GM23248 (cell line): Measurements from ENCODE around the gene MECR. TPM values are rescaled to one million over a fixed set of nuclear protein-coding genes. Genes with fewer than 3 reads are reported as not detected.

Source experiments
- DNase-seq: peaks from one replicate; pipeline ENCODE4 v3.0.0-alpha.2; 2015
- H2AFZ ChIP-seq: fragments of 200-600 bp; sonication (generic); 2 replicates; pipeline ENCODE4 v1.6.1; 2016; ENCODE audit warnings: antibody characterized with exemption
- H3F3A ChIP-seq: fragments of 200-600 bp; sonication (generic); 2 replicates; pipeline ENCODE4 v1.6.1; 2016; ENCODE audit warnings: mild to moderate bottlenecking, antibody characterized with exemption, mixed run types; ENCODE audit not compliant: insufficient read depth
- H3K27ac ChIP-seq: fragments of 200-600 bp; sonication (generic); 2 replicates; pipeline ENCODE4 v1.5.1; 2016; ENCODE audit warnings: mild to moderate bottlenecking
- H3K27me3 ChIP-seq: fragments of 200-600 bp; sonication (generic); replicated peaks from 2 replicates; pipeline ENCODE4 v1.6.1; 2016; ENCODE audit warnings: mild to moderate bottlenecking; ENCODE audit not compliant: insufficient read depth
- H3K36me3 ChIP-seq: fragments of 200-600 bp; sonication (generic); 2 replicates; pipeline ENCODE4 v1.6.1; 2016; ENCODE audit warnings: low read depth, mild to moderate bottlenecking
- H3K4me1 ChIP-seq: fragments of 200-600 bp; sonication (generic); 2 replicates; pipeline ENCODE4 v1.6.1; 2016; ENCODE audit warnings: mild to moderate bottlenecking; ENCODE audit not compliant: insufficient read depth
- H3K4me2 ChIP-seq: fragments of 200-600 bp; sonication (generic); one replicate; pipeline ENCODE4 v1.6.1; 2016; ENCODE audit warnings: mild to moderate bottlenecking; ENCODE audit not compliant: unreplicated experiment
- H3K4me3 ChIP-seq: fragments of 200-600 bp; sonication (generic); 2 replicates; pipeline ENCODE4 v1.5.1; 2016; ENCODE audit warnings: mild to moderate bottlenecking
- H3K79me2 ChIP-seq: fragments of 200-600 bp; sonication (generic); 2 replicates; pipeline ENCODE4 v1.6.1; 2016; ENCODE audit warnings: mild to moderate bottlenecking; ENCODE audit not compliant: insufficient read depth
- H3K9ac ChIP-seq: fragments of 200-600 bp; sonication (generic); 2 replicates; pipeline ENCODE4 v1.6.1; 2016; ENCODE audit warnings: mild to moderate bottlenecking
- H3K9me2 ChIP-seq: fragments of 200-600 bp; sonication (generic); 2 replicates; pipeline ENCODE4 v1.6.1; 2016; ENCODE audit warnings: mixed run types, mild to moderate bottlenecking, moderate library complexity; ENCODE audit not compliant: insufficient read depth
- H3K9me3 ChIP-seq: fragments of 200-600 bp; sonication (generic); one replicate; pipeline ENCODE4 v1.6.1; 2017; ENCODE audit warnings: low read depth
- H4K20me1 ChIP-seq: fragments of 200-600 bp; sonication (generic); 2 replicates; pipeline ENCODE4 v1.6.0; 2016; ENCODE audit not compliant: insufficient read depth
- EZH2 ChIP-seq: fragments of 200-600 bp; sonication (generic); IDR thresholded peaks from 2 replicates; pipeline ENCODE4 v1.6.1; 2018; ENCODE audit warnings: antibody characterized with exemption, mild to moderate bottlenecking; ENCODE audit not compliant: insufficient read depth, poor library complexity, severe bottlenecking
- EZH2phosphoT487 ChIP-seq: fragments of 200-600 bp; sonication (generic); IDR thresholded peaks from 2 replicates; pipeline ENCODE4 v1.6.1; 2018; ENCODE audit warnings: antibody characterized with exemption, moderate library complexity, mild to moderate bottlenecking, low read depth; ENCODE audit not compliant: insufficient read depth
- WGBS, 2 experiments: methylation state at CpG; one replicate each; pipeline ENCODE4 v1.1.6; 2015 to 2017; ENCODE audit warnings: low lambda C conversion rate in 2 of 2, low coverage in 1 of 2; ENCODE audit errors: missing lambda C conversion rate in 2 of 2; 5-methylcytosine and 5-hydroxymethylcytosine counted together
- in situ Hi-C: fragments of 300-500 bp; cut with MboI; formaldehyde crosslinking; loops from 2 replicates; pipeline ENCODE4 v1.15.0; 2020
- polyA plus RNA-seq: library from polyadenylated mRNA; unstranded; fragments of >200 nt; fragmentation: Nextera tagmentation; extraction: Ambion mirVana; gene quantifications from 2 replicates; pipeline ENCODE4 v1.2.1, GENCODE V29; 2016
- total RNA-seq: library from RNA; depleted of rRNA; stranded (reverse); fragments of >200 nt; shearing (Covaris generic); gene quantifications from 2 replicates; pipeline ENCODE4 v1.2.3, GENCODE V29; 2014

Gene MECR
- total and polyA plus RNA-seq, 2 experiments from 2014 or later: 19.1 to 43.3 TPM

- in situ Hi-C loops: no loop called here
- peaks cover 35% of the 10 kb centered on the region for H4K20me1 ChIP-seq
- H3K27ac ChIP-seq: peak overlapping the region; percentile 22
- peaks cover 100% of the 10 kb centered on the region for H3K79me2 ChIP-seq
- H3K4me1 ChIP-seq: peaks cover 35% of the 10 kb centered on the region
- no peak for TF ChIP-seq EZH2
- H3K9ac ChIP-seq: 0 out of 2 replicates have a peak overlapping the region, but pooled peaks have one; percentile 3
- peak; percentile 52 for DNase-seq
- no peaks in the 10 kb centered on the region for H3K27me3 ChIP-seq
- peaks cover 29% of the 10 kb centered on the region for H3F3A ChIP-seq
- H3K36me3 ChIP-seq: peaks cover 12% of the 10 kb centered on the region
- no peaks in the 10 kb centered on the region for H3K9me2 ChIP-seq
- no peak overlapping the region for H3K4me3 ChIP-seq
- H3K4me2 ChIP-seq: peak overlapping the region; percentile 2
- H2AFZ ChIP-seq: no peak overlapping the region
- 19 to 22% methylated on average over 3 of the region's 3 CpGs for WGBS, 2 experiments
- no peaks in the 10 kb centered on the region for H3K9me3 ChIP-seq
Observed at GRCh38 chr1:29171089-29171488, 59.6 kb downstream of the MECR start.

- peaks cover 31% of the 10 kb centered on the region for H4K20me1 ChIP-seq
Observed at GRCh38 chr1:29169976-29170375, 60.8 kb downstream of the MECR start.

GRCh38 chr1:29167904-29168303 is 62.8 kb downstream of the MECR start:
- peaks cover 42% of the 10 kb centered on the region for H3K36me3 ChIP-seq
- in situ Hi-C loops: no loop called here

More at GRCh38 chr1:29169976-29170375, 60.8 kb downstream of the MECR start:
- no peak overlapping the region for H3K4me3 ChIP-seq
- peaks cover 23% of the 10 kb centered on the region for H3K36me3 ChIP-seq
- no peaks in the 10 kb centered on the region for H3K9me3 ChIP-seq
- in situ Hi-C loops: no loop called here
- no peak for TF ChIP-seq EZH2phosphoT487
- no peak for TF ChIP-seq EZH2
- peaks cover 100% of the 10 kb centered on the region for H3K79me2 ChIP-seq
- H3K27me3 ChIP-seq: no peaks in the 10 kb centered on the region
- H3K9ac ChIP-seq: no peak overlapping the region
- H2AFZ ChIP-seq: no peak overlapping the region
- H3K9me2 ChIP-seq: no peaks in the 10 kb centered on the region
- no peak for DNase-seq
- peaks cover 24% of the 10 kb centered on the region for H3F3A ChIP-seq
- WGBS, 2 experiments: 34 to 44% methylated on average over 3 of the region's 3 CpGs
- H3K4me2 ChIP-seq: peak overlapping the region; percentile 2
- H3K27ac ChIP-seq: no peak overlapping the region
- peaks cover 36% of the 10 kb centered on the region for H3K4me1 ChIP-seq

GRCh38 chr1:29166291-29166878 is 64.3 kb downstream of the MECR start:
- Histone ChIP-seq H3K4me3 (no peak overlapping the region), H3K9ac (peak overlapping the region; percentile 22; the same call in 1 of the 2 replicates), H3K79me2 (peaks cover 100% of the 10 kb centered on the region), H3K27me3 (no peaks in the 10 kb centered on the region), H3K9me3 (no peaks in the 10 kb centered on the region), H2AFZ (no peak overlapping the region), H4K20me1 (peaks cover 21% of the 10 kb centered on the region), H3K4me1 (peaks cover 31% of the 10 kb centered on the region), H3F3A (0 out of 2 replicates have a peak, but pooled peaks cover 13% of the 10 kb centered on the region), H3K4me2 (no peak overlapping the region), H3K27ac (peak overlapping the region; percentile 28; the same call in 1 of the 2 replicates), H3K9me2 (no peaks in the 10 kb centered on the region), H3K36me3 (peaks cover 44% of the 10 kb centered on the region)
- TF ChIP-seq EZH2phosphoT487: no peak
- no peak for TF ChIP-seq EZH2
- in situ Hi-C loops: no loop called here
- DNase-seq: peak; percentile 18
- WGBS, 2 experiments: 43 to 46% methylated on average over 9 of the region's 9 CpGs

More at GRCh38 chr1:29167904-29168303, 62.8 kb downstream of the MECR start:
- Histone ChIP-seq H3K4me3 (no peak overlapping the region), H3K27ac (no peak overlapping the region), H3K9me3 (no peaks in the 10 kb centered on the region), H3K79me2 (peaks cover 100% of the 10 kb centered on the region), H4K20me1 (peaks cover 26% of the 10 kb centered on the region), H3K27me3 (no peaks in the 10 kb centered on the region), H2AFZ (no peak overlapping the region), H3K9ac (no peak overlapping the region), H3F3A (0 out of 2 replicates have a peak, but pooled peaks cover 17% of the 10 kb centered on the region), H3K4me1 (peaks cover 36% of the 10 kb centered on the region), H3K4me2 (no peak overlapping the region), H3K9me2 (no peaks in the 10 kb centered on the region)
- no peak for TF ChIP-seq EZH2phosphoT487
- TF ChIP-seq EZH2: no peak
- WGBS, 2 experiments: 97% methylated on average over 9 of the region's 9 CpGs
- no peak for DNase-seq

GRCh38 chr1:29164588-29164987 is 66.1 kb downstream of the MECR start:
- Histone ChIP-seq H3K4me1 (peaks cover 13% of the 10 kb centered on the region), H3F3A (0 out of 2 replicates have a peak, but pooled peaks cover 6% of the 10 kb centered on the region), H3K27ac (no peak overlapping the region), H3K9me3 (no peaks in the 10 kb centered on the region), H3K9me2 (no peaks in the 10 kb centered on the region), H3K79me2 (peaks cover 100% of the 10 kb centered on the region), H2AFZ (no peak overlapping the region), H3K4me2 (no peak overlapping the region), H3K27me3 (no peaks in the 10 kb centered on the region), H3K9ac (no peak overlapping the region), H3K36me3 (peaks cover 56% of the 10 kb centered on the region), H3K4me3 (no peak overlapping the region), H4K20me1 (peaks cover 11% of the 10 kb centered on the region)
- in situ Hi-C loops: no loop called here
- no peak for TF ChIP-seq EZH2phosphoT487
- no peak for TF ChIP-seq EZH2
- DNase-seq: no peak
- WGBS, 2 experiments: 79 to 83% methylated on average over 4 of the region's 4 CpGs
